OCI-LY3 (cell line): Measurements from ENCODE around the gene AUTS2.

Experiments used
- H2AFZ ChIP-seq: fragments of 200-600, 300-600 bp; shearing (Covaris generic); 2 replicates; pipeline ENCODE4 v1.6.0; 2014; ENCODE audit warnings: antibody characterized with exemption, low read depth, low read length
- H3K27ac ChIP-seq: fragments of 200-600, 300-600 bp; sonication (generic); 2 replicates; pipeline ENCODE4 v1.5.1; 2014; ENCODE audit warnings: mild to moderate bottlenecking, low read length, moderate library complexity, mixed read lengths
- H3K27me3 ChIP-seq: fragments of 200-600, 300-600 bp; sonication (generic); 2 replicates; pipeline ENCODE4 v1.6.1; 2014; ENCODE audit warnings: low read depth, low read length, mixed read lengths
- H3K36me3 ChIP-seq: fragments of 200-600, 300-600 bp; sonication (generic); replicated peaks from 2 replicates; pipeline ENCODE3; 2014; ENCODE audit warnings: low read depth, low read length, mixed read lengths
- H3K4me1 ChIP-seq: fragments of 300-600, 200-600 bp; sonication (generic); 2 replicates; pipeline ENCODE4 v1.6.1; 2014; ENCODE audit warnings: low read length, mixed read lengths
- H3K4me2 ChIP-seq: fragments of 200-600, 300-600 bp; sonication (generic); 2 replicates; pipeline ENCODE4 v1.6.1; 2014; ENCODE audit warnings: low read length, mixed read lengths
- H3K4me3 ChIP-seq: fragments of 300-600, 200-600 bp; sonication (generic); 2 replicates; pipeline ENCODE4 v1.5.1; 2014; ENCODE audit warnings: antibody characterized with exemption, mild to moderate bottlenecking, low read length, moderate library complexity
- H3K79me2 ChIP-seq: fragments of 300-600, 200-600 bp; shearing (Covaris generic); 2 replicates; pipeline ENCODE4 v1.6.1; 2014; ENCODE audit warnings: mild to moderate bottlenecking, low read length, mixed read lengths
- H3K9ac ChIP-seq: fragments of 300-600, 200-600 bp; shearing (Covaris generic); 2 replicates; pipeline ENCODE4 v1.6.0; 2014; ENCODE audit warnings: mild to moderate bottlenecking, low read length, moderate library complexity
- H3K9me3 ChIP-seq: fragments of 200-600, 300-600 bp; shearing (Covaris generic); 2 replicates; pipeline ENCODE4 v1.6.1; 2014; ENCODE audit warnings: low read length, mixed read lengths; ENCODE audit not compliant: insufficient read depth
- H4K20me1 ChIP-seq: fragments of 200-600, 300-600 bp; sonication (generic); 2 replicates; pipeline ENCODE4 v1.6.1; 2016; ENCODE audit warnings: low read length, mixed read lengths; ENCODE audit not compliant: insufficient read depth
- CTCF ChIP-seq: fragments of 200-600, 300-600 bp; sonication (generic); IDR thresholded peaks from 2 replicates; pipeline ENCODE4 v1.5.1; 2014; ENCODE audit warnings: antibody characterized with exemption, low read length, low read depth
- EZH2phosphoT487 ChIP-seq: fragments of 200-600 bp; shearing (Covaris generic); IDR thresholded peaks from 2 replicates; pipeline ENCODE4 v1.6.1; 2018; ENCODE audit warnings: antibody characterized with exemption, mixed run types, low read depth

Gene AUTS2

DNA sequence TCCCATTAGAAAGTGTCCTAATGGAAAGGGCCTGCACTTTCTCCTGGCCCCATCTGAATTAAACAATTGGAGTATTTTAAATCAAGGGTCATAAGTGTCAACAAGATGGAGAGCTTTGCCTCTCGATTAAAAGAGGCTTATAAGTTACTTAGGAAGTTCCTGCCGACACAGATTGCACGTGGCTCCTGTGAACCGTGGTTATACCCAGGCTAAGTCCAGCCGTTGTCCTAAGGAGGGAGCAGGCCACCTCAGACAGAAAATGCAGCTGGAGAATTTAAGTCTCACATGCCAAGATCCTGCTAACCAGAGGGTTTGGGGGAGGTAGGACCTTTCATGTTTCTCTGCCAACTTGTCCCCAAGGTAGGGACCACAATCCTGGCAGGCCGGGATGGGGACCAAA is 907.2 kb downstream of the AUTS2 start:
- no peaks in the 10 kb centered on the region for H3K9me3 ChIP-seq
- TF ChIP-seq CTCF (no peak), EZH2phosphoT487 (no peak)

DNA sequence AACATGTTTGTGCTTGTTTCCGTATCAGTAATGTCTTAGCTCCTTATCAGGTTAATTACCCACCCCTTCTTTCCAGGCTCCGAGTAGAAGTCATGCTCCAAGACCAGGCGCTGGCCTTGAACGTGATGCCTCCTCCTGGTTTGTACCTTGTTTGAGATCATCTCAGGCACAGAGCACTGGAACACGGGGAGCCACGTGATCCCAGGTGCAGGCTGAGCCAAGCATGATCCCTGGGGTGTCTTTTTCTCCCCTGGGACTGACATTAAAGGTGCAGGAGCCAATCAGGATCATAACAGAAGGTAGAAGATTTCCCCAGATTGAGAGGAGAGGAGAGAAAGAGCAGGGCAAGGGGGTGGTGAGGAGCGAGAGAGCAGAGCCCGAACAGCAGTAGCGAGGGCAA is 907.6 kb downstream of the AUTS2 start:
- Histone ChIP-seq H3K27ac (no peak overlapping the region), H3K4me3 (no peak overlapping the region), H3K9ac (no peak overlapping the region), H3K27me3 (no peaks in the 10 kb centered on the region), H3K4me2 (no peak overlapping the region), H2AFZ (no peak overlapping the region), H3K79me2 (no peaks in the 10 kb centered on the region), H4K20me1 (no peaks in the 10 kb centered on the region), H3K9me3 (no peaks in the 10 kb centered on the region), H3K36me3 (no peaks in the 10 kb centered on the region), H3K4me1 (no peaks in the 10 kb centered on the region)
- TF ChIP-seq CTCF (no peak), EZH2phosphoT487 (no peak)

More for the DNA sequence above, 907.2 kb downstream of the AUTS2 start:
- Histone ChIP-seq H3K4me3 (no peak overlapping the region), H3K4me1 (no peaks in the 10 kb centered on the region), H3K27ac (no peak overlapping the region), H3K27me3 (no peaks in the 10 kb centered on the region), H3K36me3 (no peaks in the 10 kb centered on the region), H4K20me1 (no peaks in the 10 kb centered on the region), H3K79me2 (no peaks in the 10 kb centered on the region), H3K9ac (no peak overlapping the region), H3K4me2 (no peak overlapping the region), H2AFZ (no peak overlapping the region)

GRCh38 chr7:70506434-70506833 is 908.2 kb downstream of the AUTS2 start:
- Histone ChIP-seq H3K9me3 (no peaks in the 10 kb centered on the region), H3K27me3 (no peaks in the 10 kb centered on the region), H4K20me1 (no peaks in the 10 kb centered on the region), H3K79me2 (no peaks in the 10 kb centered on the region), H3K4me3 (no peak overlapping the region), H3K4me1 (no peaks in the 10 kb centered on the region), H2AFZ (no peak overlapping the region), H3K4me2 (no peak overlapping the region), H3K27ac (no peak overlapping the region), H3K36me3 (no peaks in the 10 kb centered on the region), H3K9ac (no peak overlapping the region)
- no peak for TF ChIP-seq EZH2phosphoT487
- TF ChIP-seq CTCF: no peak

DNA sequence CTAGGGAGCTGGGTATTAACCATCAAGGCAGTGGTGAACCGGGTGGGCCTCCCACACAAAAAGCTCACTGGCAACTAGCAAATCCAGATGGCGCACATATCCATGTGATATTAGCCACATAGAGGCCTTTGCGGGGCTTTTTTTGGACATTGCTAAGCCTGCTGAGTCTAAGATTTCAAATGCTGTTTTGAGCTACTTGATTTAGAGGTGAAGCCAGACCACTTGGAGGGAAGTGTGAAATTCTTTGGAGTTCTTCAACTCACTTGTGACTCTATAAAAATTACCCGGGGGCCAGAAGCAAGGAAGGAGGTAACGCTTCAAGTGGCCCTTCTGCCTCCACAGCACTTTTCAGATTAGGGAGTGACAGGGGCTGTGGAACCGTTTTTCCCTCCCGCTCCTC is 913.9 kb downstream of the AUTS2 start:
- Histone ChIP-seq H3K27me3 (no peaks in the 10 kb centered on the region), H2AFZ (no peak overlapping the region), H3K9ac (no peak overlapping the region), H3K4me1 (no peaks in the 10 kb centered on the region), H3K36me3 (no peaks in the 10 kb centered on the region), H4K20me1 (no peaks in the 10 kb centered on the region), H3K4me2 (no peak overlapping the region), H3K9me3 (no peaks in the 10 kb centered on the region), H3K27ac (no peak overlapping the region), H3K4me3 (no peak overlapping the region), H3K79me2 (no peaks in the 10 kb centered on the region)
- TF ChIP-seq CTCF (no peak), EZH2phosphoT487 (no peak)
